Aorta (tissue), 5 donors: ENCODE results near the gene PTPRF. TPM values are rescaled to one million over a fixed set of nuclear protein-coding genes. Genes with fewer than 3 reads are reported as not detected.

ENCODE experiments used
- ATAC-seq: fragments of 200-7000 bp; cut with Tn5 transposase; one replicate; pipeline ENCODE4 v1.9.1; 2022; ENCODE audit warnings: moderate library complexity; ENCODE audit not compliant: low FRiP score
- DNase-seq, 2 donors: peaks; one replicate each; pipeline ENCODE4 v3.0.0-alpha.2; 2020
- H3K27ac ChIP-seq, 2 donors: one replicate each; pipeline ENCODE4 v1.5.1; 2013; ENCODE audit warnings: low read length in 2 of 2, mild to moderate bottlenecking in 2 of 2, moderate library complexity in 2 of 2, control low read depth in 1 of 2, inconsistent platforms in 1 of 2, low read depth in 1 of 2
- H3K27me3 ChIP-seq, 2 donors: one replicate each; pipeline ENCODE4 v1.6.1; 2013; ENCODE audit warnings: control low read depth in 1 of 2, low read length in 1 of 2, mild to moderate bottlenecking in 1 of 2, moderate library complexity in 1 of 2; ENCODE audit not compliant: insufficient read depth in 2 of 2, control insufficient read depth in 1 of 2
- H3K36me3 ChIP-seq, 2 donors: one replicate each; pipeline ENCODE4 v1.6.1; 2013; ENCODE audit warnings: control low read depth in 1 of 2, low read length in 1 of 2, mild to moderate bottlenecking in 1 of 2; ENCODE audit not compliant: insufficient read depth in 2 of 2, control insufficient read depth in 1 of 2
- H3K4me1 ChIP-seq, 2 donors: one replicate each; pipeline ENCODE4 v1.6.1; 2013; ENCODE audit warnings: low read length in 2 of 2, control low read depth in 1 of 2, mild to moderate bottlenecking in 1 of 2, moderate library complexity in 1 of 2; ENCODE audit not compliant: insufficient read depth in 2 of 2, control insufficient read depth in 1 of 2
- H3K4me3 ChIP-seq, 2 donors: one replicate each; pipeline ENCODE4 v1.5.1; 2013; ENCODE audit warnings: low read length in 2 of 2, control low read depth in 1 of 2, mild to moderate bottlenecking in 1 of 2
- H3K9me3 ChIP-seq: one replicate; pipeline ENCODE4 v1.6.1; 2013; ENCODE audit warnings: mild to moderate bottlenecking, low read length; ENCODE audit not compliant: control insufficient read depth
- WGBS, 2 donors: extraction: QIAGEN DNeasy Blood & Tissue Kit; methylation state at CpG; one replicate each; pipeline ENCODE4 v1.1.7; 2013; 5-methylcytosine and 5-hydroxymethylcytosine counted together
- intact Hi-C, 2 donors: fragments of 100-400 bp; cut with DNase I; formaldehyde crosslinking; loops; one replicate each; pipeline versions ENCODE4 v1.14.2 to v1.15.0; 2022
- polyA plus RNA-seq, 2 donors: library from polyadenylated mRNA; stranded (reverse); fragments of 200-250 nt; gene quantifications; one replicate each; pipeline ENCODE4 v1.2.3, GENCODE V29; 2013
- total RNA-seq, 2 donors: library from RNA; stranded (reverse); fragmentation: NEBNext Ultra II Directional; extraction: Animal tissue kit (Norgen Biotek cat#: 25700); gene quantifications; one replicate each; pipeline ENCODE4 v1.2.1, GENCODE V29; 2021
- donor health status: healthy with polysubstance abuse.
- donor health status: Bipolar disorder and iron deficiency.
- donor health status: DM: no; HTN: no; CAD: no.
- donor health status: DM: no; HTN: no; CAD: no.
- donor health status: DM: yes; HTN: yes; CAD: no.

PTPRF gene
- total and polyA plus RNA-seq, 4 donors, result 11.6 to 86.2 (median 40.6) TPM

- H3K4me1 ChIP-seq, result peaks cover 4 to 7% of the 10 kb centered on the region in 2 donors
- H3K4me3 ChIP-seq, result peak overlapping the region; percentile 77 to 95
- no peaks in the 10 kb centered on the region for H3K9me3 ChIP-seq
- ATAC-seq (peak; percentile 94), DNase-seq (peak; percentile 96 to 97)
- peaks cover 0 to 1% of the 10 kb centered on the region in 2 donors for H3K27me3 ChIP-seq
- intact Hi-C loops, result loop anchor here (2.0 to 5.0 kb wide), 2 partner anchors 56 to 123 kb away; partner anchors contain the start of gene ST3GAL3 (in 1 of the 2)
- H3K27ac ChIP-seq, result peak overlapping the region in 1 of 2 donors; percentile 73
- H3K36me3 ChIP-seq, result peaks cover under 1 to 1% of the 10 kb centered on the region in 2 donors
- 0 to 1% methylated on average over 32 to 33 of the region's 33 CpGs for WGBS, 2 donors
Observed at GRCh38 chr1:43650310-43651085, 119.8 kb downstream of the PTPRF start.

DNA sequence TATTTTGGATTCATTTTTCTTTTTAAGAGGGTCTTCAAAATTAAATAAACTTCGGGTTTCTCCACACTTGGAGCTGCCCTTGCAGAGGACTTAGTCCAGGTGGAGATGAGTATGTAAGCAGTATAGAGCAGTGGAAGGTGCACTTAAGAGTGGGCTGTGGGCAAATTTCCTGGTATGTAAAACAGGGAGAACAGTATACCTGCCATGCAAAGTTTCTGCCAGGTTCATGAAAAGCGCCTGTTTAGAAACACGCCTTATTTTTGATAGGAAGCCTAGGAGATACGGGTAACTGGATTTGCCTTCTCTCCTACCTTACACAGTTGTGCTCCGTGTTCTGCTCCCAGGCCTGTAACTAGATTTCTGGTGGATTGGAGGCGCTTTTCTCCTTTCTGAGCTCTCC, 120.5 kb downstream of the PTPRF start:
- ATAC-seq, result no peak
- Histone ChIP-seq H3K27ac (no peak overlapping the region), H3K4me1 (peaks cover 4 to 7% of the 10 kb centered on the region in 2 donors), H3K27me3 (peaks cover 0 to 1% of the 10 kb centered on the region in 2 donors), H3K9me3 (no peaks in the 10 kb centered on the region), H3K4me3 (peak overlapping the region; percentile 77 to 95), H3K36me3 (peaks cover 4 to 5% of the 10 kb centered on the region in 2 donors)
- DNase-seq, result no peak
- WGBS, 2 donors, result 34 to 37% methylated on average over 6 of the region's 6 CpGs
- intact Hi-C loops, result loop anchor here (2.0 to 5.0 kb wide), 2 partner anchors 56 to 124 kb away; partner anchors contain the start of gene ST3GAL3 (in 1 of the 2)

DNA sequence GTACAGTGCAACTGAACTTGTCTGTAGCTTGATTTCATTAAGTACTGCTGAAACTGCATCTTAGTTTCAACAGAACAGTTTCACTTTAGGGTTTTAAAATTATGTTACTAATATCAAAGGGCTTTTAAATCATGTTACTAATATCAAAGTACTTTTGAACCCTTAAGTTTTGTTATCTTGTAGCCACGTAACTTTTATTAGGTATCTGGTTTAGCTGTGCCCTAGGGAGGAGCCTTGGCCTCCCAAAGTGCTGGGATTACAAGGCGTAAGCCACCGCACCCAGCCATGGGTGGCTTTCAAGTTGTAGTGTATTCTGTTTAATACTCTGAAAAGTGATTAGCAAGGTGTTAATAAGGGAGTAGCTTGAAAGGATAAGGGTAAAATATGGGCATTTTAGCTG, 121.2 kb downstream of the PTPRF start:
- no peak for DNase-seq

GRCh38 chr1:43653339-43653738, 122.7 kb downstream of the PTPRF start:
- Histone ChIP-seq H3K9me3 (no peaks in the 10 kb centered on the region), H3K4me1 (peaks cover 4 to 7% of the 10 kb centered on the region in 2 donors), H3K27ac (no peak overlapping the region), H3K27me3 (peaks cover 0 to 1% of the 10 kb centered on the region in 2 donors), H3K4me3 (no peak overlapping the region), H3K36me3 (peaks cover 4 to 7% of the 10 kb centered on the region in 2 donors)
- ATAC-seq (no peak), DNase-seq (no peak)
- 45 to 51% methylated on average over 3 of the region's 3 CpGs for WGBS, 2 donors
- intact Hi-C loops, result loop anchor here in 1 of 2 donors (5.0 kb wide), 1 partner anchor 126 kb away; no protein-coding TSS in a partner anchor

More for the DNA sequence above, 121.2 kb downstream of the PTPRF start:
- peaks cover 4 to 6% of the 10 kb centered on the region in 2 donors for H3K36me3 ChIP-seq
- no peak for ATAC-seq
- H3K27me3 ChIP-seq, result peaks cover 0 to 1% of the 10 kb centered on the region in 2 donors
- no peak overlapping the region for H3K27ac ChIP-seq
- H3K4me1 ChIP-seq, result peaks cover 4 to 7% of the 10 kb centered on the region in 2 donors
- WGBS, 2 donors, result 65 to 67% methylated on average over 3 of the region's 3 CpGs
- no peaks in the 10 kb centered on the region for H3K9me3 ChIP-seq
- intact Hi-C loops, result loop anchor here (2.0 to 5.0 kb wide), 2 partner anchors 55 to 125 kb away; partner anchors contain the start of gene ST3GAL3 (in 1 of the 2)
- no peak overlapping the region for H3K4me3 ChIP-seq

DNA sequence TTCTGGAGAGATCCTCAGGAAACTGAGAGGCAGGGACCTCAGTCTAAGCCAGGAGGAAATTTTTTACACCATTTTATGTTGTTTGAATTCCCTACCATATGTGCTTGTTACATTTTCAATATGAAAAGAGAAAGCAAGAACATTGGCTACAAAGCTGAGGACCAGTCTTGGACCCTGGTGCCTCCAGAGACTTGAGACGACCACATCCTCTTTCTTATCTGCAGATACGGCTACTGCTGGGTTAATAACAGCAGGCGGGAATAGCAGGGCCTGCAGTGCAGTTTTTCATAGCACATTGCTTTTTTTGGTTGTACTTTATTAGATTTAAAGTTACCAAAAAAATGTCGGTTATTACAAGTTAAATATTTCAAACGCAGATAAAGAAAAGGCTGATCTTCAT, 123.2 kb downstream of the PTPRF start:
- H3K36me3 ChIP-seq, result peaks cover 4 to 7% of the 10 kb centered on the region in 2 donors
- H3K27ac ChIP-seq, result no peak overlapping the region
- WGBS, 2 donors, result 33 to 42% methylated on average over 5 of the region's 5 CpGs

GRCh38 chr1:43655953-43656352, 125.3 kb downstream of the PTPRF start:
- H3K27me3 ChIP-seq, result no peaks in the 10 kb centered on the region
- intact Hi-C loops, result no loop called here
- peaks cover 4 to 6% of the 10 kb centered on the region in 2 donors for H3K4me1 ChIP-seq
- DNase-seq (no peak), ATAC-seq (no peak)
- no peak overlapping the region for H3K27ac ChIP-seq
- no peak overlapping the region for H3K4me3 ChIP-seq
- peaks cover 8 to 12% of the 10 kb centered on the region in 2 donors for H3K36me3 ChIP-seq
- 69 to 73% methylated on average over 1 of the region's 1 CpG for WGBS, 2 donors
- no peaks in the 10 kb centered on the region for H3K9me3 ChIP-seq

More for the DNA sequence above, 123.2 kb downstream of the PTPRF start:
- Histone ChIP-seq H3K27me3 (peaks cover 0 to 1% of the 10 kb centered on the region in 2 donors), H3K4me3 (no peak overlapping the region), H3K4me1 (peaks cover 4 to 7% of the 10 kb centered on the region in 2 donors), H3K9me3 (no peaks in the 10 kb centered on the region)
- intact Hi-C loops, result loop anchor here in 1 of 2 donors (5.0 kb wide), 1 partner anchor 127 kb away; no protein-coding TSS in a partner anchor
- ATAC-seq (no peak), DNase-seq (no peak)

DNA sequence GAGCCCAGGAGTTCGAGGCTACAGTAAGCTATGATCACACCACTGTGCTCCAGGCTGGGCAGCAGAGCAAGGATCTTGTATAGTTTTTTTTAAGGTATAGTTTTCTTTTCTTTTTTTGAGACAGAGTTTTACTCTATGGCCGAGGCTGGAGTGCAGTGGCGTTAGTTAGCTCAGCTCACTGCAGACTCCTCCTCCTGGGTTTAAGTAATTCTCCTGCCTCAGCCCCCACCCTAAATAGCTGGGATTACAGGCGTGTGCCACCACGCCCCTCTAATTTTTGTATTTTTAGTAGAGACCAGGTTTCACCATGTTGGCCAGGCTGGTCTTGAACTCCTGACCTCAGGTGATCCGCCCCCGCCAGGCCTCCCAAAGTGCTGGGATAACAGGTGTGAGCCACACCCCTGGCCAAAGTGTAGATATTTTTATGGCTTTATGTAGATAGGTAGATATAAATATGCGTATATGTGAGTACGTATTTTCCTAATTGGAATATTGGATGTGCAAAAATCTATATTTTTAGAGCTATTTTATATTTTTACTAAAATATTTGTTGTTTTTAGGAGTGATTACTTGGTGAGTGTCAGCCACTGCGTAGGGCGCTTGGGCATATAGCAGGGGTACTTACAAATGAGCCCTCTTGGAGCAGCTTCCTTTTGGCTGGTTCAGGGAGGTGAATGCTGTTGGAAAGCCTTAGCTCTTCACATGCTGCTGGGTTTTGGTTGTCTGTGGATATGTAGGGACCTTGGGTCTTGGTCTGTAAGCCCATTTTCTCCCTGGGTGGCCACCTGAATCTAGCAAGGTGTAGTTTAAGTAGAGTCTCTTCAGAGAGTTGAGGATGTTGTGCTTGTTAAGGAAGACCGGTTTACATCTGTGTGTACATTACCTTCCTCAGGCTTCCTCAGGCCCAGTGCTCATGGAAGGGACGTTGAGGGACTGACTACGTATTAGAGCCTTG, 128.8 kb downstream of the PTPRF start:
- H3K4me1 ChIP-seq, result no peaks in the 10 kb centered on the region
- no peak overlapping the region for H3K27ac ChIP-seq
- H3K9me3 ChIP-seq, result no peaks in the 10 kb centered on the region
- no peaks in the 10 kb centered on the region for H3K27me3 ChIP-seq
- 85% methylated on average over 14 of the region's 14 CpGs for WGBS, 2 donors
- H3K4me3 ChIP-seq, result no peak overlapping the region
- DNase-seq, result no peak
- intact Hi-C loops, result no loop called here
- H3K36me3 ChIP-seq, result peaks cover 15 to 16% of the 10 kb centered on the region in 2 donors
- ATAC-seq, result no peak

DNA sequence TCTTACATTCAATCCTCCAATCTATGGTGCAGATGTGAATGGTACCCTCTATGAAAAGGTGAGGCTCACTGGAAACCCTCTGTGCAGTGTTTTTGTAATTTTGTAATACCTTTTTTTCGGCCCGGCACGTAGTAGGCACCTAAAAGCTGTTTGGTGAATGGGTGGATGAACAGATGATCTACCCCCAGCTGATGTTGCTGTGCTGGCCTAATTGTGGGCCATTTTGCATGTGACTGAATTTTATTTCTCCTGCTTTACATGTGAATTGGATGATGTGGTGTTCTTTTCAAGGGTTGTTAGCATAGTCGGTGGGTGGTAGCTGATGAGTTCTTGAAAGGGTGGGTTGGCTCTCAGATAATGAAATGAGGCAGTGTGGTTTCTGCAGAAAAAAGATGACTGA, 129.7 kb downstream of the PTPRF start:
- intact Hi-C loops, result no loop called here
- H3K27ac ChIP-seq, result no peak overlapping the region
- WGBS, 2 donors, result 59 to 67% methylated on average over 4 of the region's 4 CpGs
- ATAC-seq (no peak), DNase-seq (no peak)
- H3K27me3 ChIP-seq, result no peaks in the 10 kb centered on the region
- H3K36me3 ChIP-seq, result peaks cover 15 to 16% of the 10 kb centered on the region in 2 donors
- no peak overlapping the region for H3K4me3 ChIP-seq
- H3K4me1 ChIP-seq, result no peaks in the 10 kb centered on the region
- H3K9me3 ChIP-seq, result no peaks in the 10 kb centered on the region
